HG02938 (cell line): Measurements from ENCODE around the gene PSORS1C1.
"Not testable (repeated sequence)": the region's sequence is repeated elsewhere in the genome, so short reads cannot be mapped to it uniquely, and the experiment has no call there.

Experiments
- ATAC-seq: cut with Tn5 transposase; IDR thresholded peaks from one replicate; pipeline ENCODE4 v1.9.1; 2021; ENCODE audit warnings: mild to moderate bottlenecking, moderate library complexity; ENCODE audit not compliant: unreplicated experiment

PSORS1C1 gene

GRCh38 chr6:31172973-31173384, 58.4 kb downstream of the PSORS1C1 start:
- ATAC-seq = no peak

GRCh38 chr6:31173406-31173805, 58.8 kb downstream of the PSORS1C1 start:
- no peak for ATAC-seq

GRCh38 chr6:31174378-31174777, 59.8 kb downstream of the PSORS1C1 start:
- ATAC-seq = no peak

- ATAC-seq = no peak
Observed at GRCh38 chr6:31175971-31176370, 61.4 kb downstream of the PSORS1C1 start.

GRCh38 chr6:31178143-31179041, 63.8 kb downstream of the PSORS1C1 start:
- ATAC-seq = no peak

- no peak for ATAC-seq
Observed at GRCh38 chr6:31179042-31179386, 64.4 kb downstream of the PSORS1C1 start.

- no peak for ATAC-seq
Observed at GRCh38 chr6:31179896-31180295, 65.3 kb downstream of the PSORS1C1 start.

GRCh38 chr6:31180500-31180899, 65.9 kb downstream of the PSORS1C1 start:
- ATAC-seq = no peak

- ATAC-seq = not testable (repeated sequence)
Observed at GRCh38 chr6:31183287-31183686, 68.7 kb downstream of the PSORS1C1 start.

GRCh38 chr6:31183859-31184258, 69.3 kb downstream of the PSORS1C1 start:
- not testable (repeated sequence) for ATAC-seq

- not testable (repeated sequence) for ATAC-seq
Observed at GRCh38 chr6:31185695-31186051, 71.1 kb downstream of the PSORS1C1 start.

- ATAC-seq = no peak
Observed at GRCh38 chr6:31186052-31186734, 71.6 kb downstream of the PSORS1C1 start.

GRCh38 chr6:31187780-31188194, 73.2 kb downstream of the PSORS1C1 start:
- no peak for ATAC-seq

- not testable (repeated sequence) for ATAC-seq
Observed at GRCh38 chr6:31189223-31189622, 74.6 kb downstream of the PSORS1C1 start.
